Upper lobe of left lung (tissue), 4 donors: ENCODE data around the gene NR3C1.

Source experiments
- POLR2AphosphoS5 ChIP-seq, 2 donors: sonication (generic); formaldehyde crosslinking; IDR thresholded peaks; one replicate each; pipeline ENCODE4 v1.5.1; 2017; ENCODE audit warnings: antibody characterized with exemption in 2 of 2
- TF ChIP-seq, protein P1 (sequence below), 6 experiments: fragments of 450-650 bp in 4 of 6; fragments of 200-600 bp in 2 of 6; sonication (generic) in 2 of 6; IDR thresholded peaks; one replicate each; pipeline ENCODE4 v1.5.1; 2016 to 2019; ENCODE audit warnings: antibody characterized with exemption in 6 of 6

DNA sequence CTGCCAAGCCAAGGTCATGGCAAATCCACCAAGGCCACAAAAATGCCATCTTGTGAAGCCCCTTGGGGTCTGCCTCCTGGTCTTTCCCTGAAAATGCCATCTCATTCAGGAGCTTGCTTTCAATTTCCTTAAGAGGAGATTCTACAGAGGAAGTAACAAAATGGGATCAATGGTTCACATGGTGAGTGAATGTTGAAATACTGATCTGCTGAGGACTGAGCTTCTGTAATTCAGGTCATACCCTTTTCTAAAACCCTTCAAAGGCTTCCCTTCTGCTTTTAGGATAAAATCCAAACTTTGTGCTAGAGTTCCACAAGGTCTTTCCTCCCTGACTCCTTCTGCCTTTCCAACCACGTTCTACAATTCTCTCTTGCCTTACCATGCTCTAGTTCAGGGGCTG is 24.7 kb upstream of the NR3C1 start:
- TF ChIP-seq, protein P1, sequence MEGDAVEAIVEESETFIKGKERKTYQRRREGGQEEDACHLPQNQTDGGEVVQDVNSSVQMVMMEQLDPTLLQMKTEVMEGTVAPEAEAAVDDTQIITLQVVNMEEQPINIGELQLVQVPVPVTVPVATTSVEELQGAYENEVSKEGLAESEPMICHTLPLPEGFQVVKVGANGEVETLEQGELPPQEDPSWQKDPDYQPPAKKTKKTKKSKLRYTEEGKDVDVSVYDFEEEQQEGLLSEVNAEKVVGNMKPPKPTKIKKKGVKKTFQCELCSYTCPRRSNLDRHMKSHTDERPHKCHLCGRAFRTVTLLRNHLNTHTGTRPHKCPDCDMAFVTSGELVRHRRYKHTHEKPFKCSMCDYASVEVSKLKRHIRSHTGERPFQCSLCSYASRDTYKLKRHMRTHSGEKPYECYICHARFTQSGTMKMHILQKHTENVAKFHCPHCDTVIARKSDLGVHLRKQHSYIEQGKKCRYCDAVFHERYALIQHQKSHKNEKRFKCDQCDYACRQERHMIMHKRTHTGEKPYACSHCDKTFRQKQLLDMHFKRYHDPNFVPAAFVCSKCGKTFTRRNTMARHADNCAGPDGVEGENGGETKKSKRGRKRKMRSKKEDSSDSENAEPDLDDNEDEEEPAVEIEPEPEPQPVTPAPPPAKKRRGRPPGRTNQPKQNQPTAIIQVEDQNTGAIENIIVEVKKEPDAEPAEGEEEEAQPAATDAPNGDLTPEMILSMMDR (IDR thresholded peaks at IDR 0.05) = no peak
- TF ChIP-seq POLR2AphosphoS5 (IDR thresholded peaks at IDR 0.05) = no peak
